ENCODE measurements around the gene CPTP. TPM values are rescaled to one million over a fixed set of nuclear protein-coding genes. Genes with fewer than 3 reads are reported as not detected.

CPTP gene
- total and polyA plus RNA-seq, 10 of the 15 experiments (the other 5 are each of a cell fraction or from before 2014, with no cell fraction given), result 0.06 to 24.3 (median 10.0) TPM

GRCh38 chr1:1349256-1350012 is 24.8 kb downstream of the CPTP start, which contains the start of gene DVL1 (continued):
- TF ChIP-seq, protein P1, sequence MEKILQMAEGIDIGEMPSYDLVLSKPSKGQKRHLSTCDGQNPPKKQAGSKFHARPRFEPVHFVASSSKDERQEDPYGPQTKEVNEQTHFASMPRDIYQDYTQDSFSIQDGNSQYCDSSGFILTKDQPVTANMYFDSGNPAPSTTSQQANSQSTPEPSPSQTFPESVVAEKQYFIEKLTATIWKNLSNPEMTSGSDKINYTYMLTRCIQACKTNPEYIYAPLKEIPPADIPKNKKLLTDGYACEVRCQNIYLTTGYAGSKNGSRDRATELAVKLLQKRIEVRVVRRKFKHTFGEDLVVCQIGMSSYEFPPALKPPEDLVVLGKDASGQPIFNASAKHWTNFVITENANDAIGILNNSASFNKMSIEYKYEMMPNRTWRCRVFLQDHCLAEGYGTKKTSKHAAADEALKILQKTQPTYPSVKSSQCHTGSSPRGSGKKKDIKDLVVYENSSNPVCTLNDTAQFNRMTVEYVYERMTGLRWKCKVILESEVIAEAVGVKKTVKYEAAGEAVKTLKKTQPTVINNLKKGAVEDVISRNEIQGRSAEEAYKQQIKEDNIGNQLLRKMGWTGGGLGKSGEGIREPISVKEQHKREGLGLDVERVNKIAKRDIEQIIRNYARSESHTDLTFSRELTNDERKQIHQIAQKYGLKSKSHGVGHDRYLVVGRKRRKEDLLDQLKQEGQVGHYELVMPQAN (conservative IDR thresholded peaks at IDR 0.05), result peak; percentile 83
- TF ChIP-seq MEF2B (IDR thresholded peaks at IDR 0.05; ENCODE audit: partially characterized antibody, poor library complexity, severe bottlenecking) (peak; percentile 33), BMI1 (IDR thresholded peaks at IDR 0.05; ENCODE audit: borderline replicate concordance) (no peak), HCFC1 (IDR thresholded peaks at IDR 0.05; ENCODE audit: low read length) (peak; percentile 28; the same call in 1 of the 2 replicates), GABPA (IDR thresholded peaks at IDR 0.05; ENCODE audit: low read depth) (no peak), SMC3 (IDR thresholded peaks at IDR 0.05; ENCODE audit: borderline replicate concordance, low read length) (no peak), IKZF2 (IDR thresholded peaks at IDR 0.05) (no peak), SUPT20H (IDR thresholded peaks at IDR 0.05; ENCODE audit: borderline replicate concordance, control insufficient read depth, low read depth, low read length) (no peak), NRF1 (conservative IDR thresholded peaks at IDR 0.05; ENCODE audit: low read depth, low read length) (no peak), CREB1 (IDR thresholded peaks at IDR 0.05; ENCODE audit: low read depth) (peak; percentile 83), CHD2 (IDR thresholded peaks at IDR 0.05; ENCODE audit: borderline replicate concordance, low read depth, low read length) (no peak), ZSCAN29 (IDR thresholded peaks at IDR 0.05) (0 out of 2 replicates have a peak, but pooled peaks have one; percentile 62), ESRRA (IDR thresholded peaks at IDR 0.05; ENCODE audit: low read length) (no peak), LARP7 (IDR thresholded peaks at IDR 0.05) (peak; percentile 98), NBN (IDR thresholded peaks at IDR 0.05) (no peak), SRF (IDR thresholded peaks at IDR 0.05; ENCODE audit: low read depth in 2 of 2, low read length in 2 of 2) (no peak), GATAD2B (conservative IDR thresholded peaks at IDR 0.05; ENCODE audit: low read depth) (peak; percentile 99), EP300 (IDR thresholded peaks at IDR 0.05; ENCODE audit: borderline replicate concordance in 1 of 2, control insufficient read depth in 1 of 2, low read depth in 2 of 2, low read length in 2 of 2) (no peak), MXI1 (IDR thresholded peaks at IDR 0.05; ENCODE audit: low read depth, low read length) (no peak)
- TF ChIP-seq, protein P2, sequence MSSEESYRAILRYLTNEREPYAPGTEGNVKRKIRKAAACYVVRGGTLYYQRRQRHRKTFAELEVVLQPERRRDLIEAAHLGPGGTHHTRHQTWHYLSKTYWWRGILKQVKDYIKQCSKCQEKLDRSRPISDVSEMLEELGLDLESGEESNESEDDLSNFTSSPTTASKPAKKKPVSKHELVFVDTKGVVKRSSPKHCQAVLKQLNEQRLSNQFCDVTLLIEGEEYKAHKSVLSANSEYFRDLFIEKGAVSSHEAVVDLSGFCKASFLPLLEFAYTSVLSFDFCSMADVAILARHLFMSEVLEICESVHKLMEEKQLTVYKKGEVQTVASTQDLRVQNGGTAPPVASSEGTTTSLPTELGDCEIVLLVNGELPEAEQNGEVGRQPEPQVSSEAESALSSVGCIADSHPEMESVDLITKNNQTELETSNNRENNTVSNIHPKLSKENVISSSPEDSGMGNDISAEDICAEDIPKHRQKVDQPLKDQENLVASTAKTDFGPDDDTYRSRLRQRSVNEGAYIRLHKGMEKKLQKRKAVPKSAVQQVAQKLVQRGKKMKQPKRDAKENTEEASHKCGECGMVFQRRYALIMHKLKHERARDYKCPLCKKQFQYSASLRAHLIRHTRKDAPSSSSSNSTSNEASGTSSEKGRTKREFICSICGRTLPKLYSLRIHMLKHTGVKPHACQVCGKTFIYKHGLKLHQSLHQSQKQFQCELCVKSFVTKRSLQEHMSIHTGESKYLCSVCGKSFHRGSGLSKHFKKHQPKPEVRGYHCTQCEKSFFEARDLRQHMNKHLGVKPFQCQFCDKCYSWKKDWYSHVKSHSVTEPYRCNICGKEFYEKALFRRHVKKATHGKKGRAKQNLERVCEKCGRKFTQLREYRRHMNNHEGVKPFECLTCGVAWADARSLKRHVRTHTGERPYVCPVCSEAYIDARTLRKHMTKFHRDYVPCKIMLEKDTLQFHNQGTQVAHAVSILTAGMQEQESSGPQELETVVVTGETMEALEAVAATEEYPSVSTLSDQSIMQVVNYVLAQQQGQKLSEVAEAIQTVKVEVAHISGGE (CRISPR knock-in tag; IDR thresholded peaks at IDR 0.05), result no peak
- TF ChIP-seq, protein P3, sequence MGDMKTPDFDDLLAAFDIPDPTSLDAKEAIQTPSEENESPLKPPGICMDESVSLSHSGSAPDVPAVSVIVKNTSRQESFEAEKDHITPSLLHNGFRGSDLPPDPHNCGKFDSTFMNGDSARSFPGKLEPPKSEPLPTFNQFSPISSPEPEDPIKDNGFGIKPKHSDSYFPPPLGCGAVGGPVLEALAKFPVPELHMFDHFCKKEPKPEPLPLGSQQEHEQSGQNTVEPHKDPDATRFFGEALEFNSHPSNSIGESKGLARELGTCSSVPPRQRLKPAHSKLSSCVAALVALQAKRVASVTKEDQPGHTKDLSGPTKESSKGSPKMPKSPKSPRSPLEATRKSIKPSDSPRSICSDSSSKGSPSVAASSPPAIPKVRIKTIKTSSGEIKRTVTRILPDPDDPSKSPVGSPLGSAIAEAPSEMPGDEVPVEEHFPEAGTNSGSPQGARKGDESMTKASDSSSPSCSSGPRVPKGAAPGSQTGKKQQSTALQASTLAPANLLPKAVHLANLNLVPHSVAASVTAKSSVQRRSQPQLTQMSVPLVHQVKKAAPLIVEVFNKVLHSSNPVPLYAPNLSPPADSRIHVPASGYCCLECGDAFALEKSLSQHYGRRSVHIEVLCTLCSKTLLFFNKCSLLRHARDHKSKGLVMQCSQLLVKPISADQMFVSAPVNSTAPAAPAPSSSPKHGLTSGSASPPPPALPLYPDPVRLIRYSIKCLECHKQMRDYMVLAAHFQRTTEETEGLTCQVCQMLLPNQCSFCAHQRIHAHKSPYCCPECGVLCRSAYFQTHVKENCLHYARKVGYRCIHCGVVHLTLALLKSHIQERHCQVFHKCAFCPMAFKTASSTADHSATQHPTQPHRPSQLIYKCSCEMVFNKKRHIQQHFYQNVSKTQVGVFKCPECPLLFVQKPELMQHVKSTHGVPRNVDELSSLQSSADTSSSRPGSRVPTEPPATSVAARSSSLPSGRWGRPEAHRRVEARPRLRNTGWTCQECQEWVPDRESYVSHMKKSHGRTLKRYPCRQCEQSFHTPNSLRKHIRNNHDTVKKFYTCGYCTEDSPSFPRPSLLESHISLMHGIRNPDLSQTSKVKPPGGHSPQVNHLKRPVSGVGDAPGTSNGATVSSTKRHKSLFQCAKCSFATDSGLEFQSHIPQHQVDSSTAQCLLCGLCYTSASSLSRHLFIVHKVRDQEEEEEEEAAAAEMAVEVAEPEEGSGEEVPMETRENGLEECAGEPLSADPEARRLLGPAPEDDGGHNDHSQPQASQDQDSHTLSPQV (IDR thresholded peaks at IDR 0.05), result no peak

Measured in GM12878 (cell line).